GM18873 (cell line): ENCODE data around the gene FLT1.

Experiments
- ATAC-seq: cut with Tn5 transposase; IDR thresholded peaks from one replicate; pipeline ENCODE4 v1.9.1; 2021; ENCODE audit warnings: mild to moderate bottlenecking, moderate library complexity, moderate number of reproducible peaks; ENCODE audit not compliant: unreplicated experiment, low FRiP score

FLT1 gene

GRCh38 chr13:28494778-28495537, at the start of gene FLT1:
FLT1 (minus strand) TSS chr13:28495128; CDS start chr13:28494843, 285 bp downstream.
- ATAC-seq = no peak

DNA sequence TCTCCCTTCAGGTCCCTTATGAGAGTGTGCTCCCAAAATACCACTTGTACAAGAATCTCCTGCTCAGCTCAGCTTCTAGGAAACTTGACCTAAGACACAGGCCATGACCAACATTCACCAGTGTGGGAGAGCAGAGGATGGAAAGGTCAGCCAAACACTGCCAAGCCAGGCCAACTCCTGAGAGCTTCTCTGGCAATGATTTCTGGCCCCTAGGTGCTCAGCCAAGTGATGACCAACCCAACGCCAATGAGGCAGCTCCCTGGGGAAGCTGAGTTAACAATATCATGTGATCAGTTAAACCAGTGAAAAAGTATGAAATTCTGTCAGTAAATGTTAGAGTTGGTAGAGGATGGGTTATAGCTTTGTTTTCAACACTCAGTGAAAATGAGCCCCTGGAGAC, 49.1 kb upstream of the FLT1 start:
- ATAC-seq = no peak

DNA sequence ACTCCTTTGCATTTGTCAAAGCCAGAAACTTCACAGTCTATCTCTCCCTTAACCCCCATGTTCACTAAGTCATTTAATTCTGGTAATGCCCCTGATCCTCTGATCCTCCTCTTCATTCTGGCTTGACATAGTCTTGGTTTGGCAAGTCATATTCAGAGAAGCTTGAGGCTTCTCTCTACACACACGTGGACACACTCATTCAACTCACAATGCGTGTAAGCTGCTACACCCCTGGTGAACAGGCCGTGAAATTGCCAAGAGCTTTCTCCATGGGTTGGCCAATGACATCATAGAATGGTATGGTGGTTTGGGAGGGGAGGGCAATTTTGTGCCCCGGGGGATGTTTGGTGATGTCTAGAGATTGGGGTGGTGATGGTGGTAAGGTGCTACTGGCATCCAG, 47.9 kb upstream of the FLT1 start:
- no peak for ATAC-seq

DNA sequence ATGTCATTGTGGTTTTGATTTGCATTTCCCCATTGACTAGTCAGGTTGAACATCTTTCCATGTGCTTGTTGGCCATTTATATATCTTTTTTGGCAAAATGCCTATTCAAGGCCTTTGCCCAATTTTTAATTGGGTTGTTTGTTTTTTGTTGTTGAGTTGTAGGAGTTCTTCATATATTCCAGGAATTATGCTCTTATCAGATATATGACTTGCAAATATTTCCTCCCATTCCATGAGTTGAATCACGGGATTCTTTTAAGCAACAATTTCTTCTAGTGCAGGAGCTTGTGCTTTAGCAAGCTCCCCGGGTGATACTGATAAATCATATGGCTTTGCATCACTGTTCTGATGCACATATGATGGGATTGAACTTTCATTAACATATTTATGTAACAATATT, 47.0 kb upstream of the FLT1 start:
- ATAC-seq = no peak

DNA sequence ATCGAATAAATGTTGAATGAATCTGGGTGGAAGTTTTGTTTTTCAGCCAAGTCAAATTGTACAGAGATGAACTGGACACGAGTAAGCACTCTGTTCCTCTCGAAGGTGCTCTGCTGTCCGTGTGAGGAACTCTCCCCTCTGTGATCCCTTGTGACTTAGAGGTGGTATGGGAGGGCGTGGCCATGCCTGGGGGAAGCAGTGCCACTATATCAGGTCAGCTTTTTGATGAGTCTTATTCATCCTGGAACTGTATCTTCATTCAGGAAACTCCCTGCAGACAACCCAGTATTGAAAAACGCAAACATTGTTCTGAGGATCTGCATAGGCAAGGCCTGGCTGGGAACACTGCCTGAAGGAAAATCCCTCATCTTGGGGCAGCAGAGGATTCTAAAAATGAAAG, 45.7 kb upstream of the FLT1 start:
- no peak for ATAC-seq

DNA sequence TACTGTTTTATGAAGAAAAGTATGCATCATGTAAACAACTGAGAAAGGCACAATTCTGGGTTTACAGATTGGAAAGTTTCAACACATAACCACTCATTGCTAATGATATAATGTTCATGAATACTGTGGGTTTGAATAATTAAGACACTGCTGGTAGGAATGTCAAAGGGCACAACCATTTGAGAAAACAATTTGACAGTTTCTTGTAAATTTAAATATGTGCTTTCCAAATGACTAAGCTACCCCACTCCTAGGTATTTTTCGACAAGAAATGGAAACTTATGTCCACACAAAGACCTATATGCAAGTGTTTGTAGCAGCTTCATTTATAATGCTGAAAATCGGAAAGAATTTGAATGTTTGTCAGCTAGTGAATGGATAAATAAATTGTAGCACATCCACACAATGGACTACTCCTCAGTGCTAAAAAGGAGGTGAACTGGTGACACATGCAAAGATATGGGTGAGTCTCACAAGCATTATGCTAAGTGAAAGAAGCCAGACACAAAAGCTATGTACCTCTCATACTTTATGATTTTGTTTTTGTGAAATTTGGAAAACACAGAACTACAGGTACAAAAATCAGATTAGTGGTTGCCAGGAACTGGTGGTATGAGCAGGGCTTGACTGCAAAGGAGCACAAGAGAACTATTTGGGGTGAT, 44.8 kb upstream of the FLT1 start:
- no peak for ATAC-seq

DNA sequence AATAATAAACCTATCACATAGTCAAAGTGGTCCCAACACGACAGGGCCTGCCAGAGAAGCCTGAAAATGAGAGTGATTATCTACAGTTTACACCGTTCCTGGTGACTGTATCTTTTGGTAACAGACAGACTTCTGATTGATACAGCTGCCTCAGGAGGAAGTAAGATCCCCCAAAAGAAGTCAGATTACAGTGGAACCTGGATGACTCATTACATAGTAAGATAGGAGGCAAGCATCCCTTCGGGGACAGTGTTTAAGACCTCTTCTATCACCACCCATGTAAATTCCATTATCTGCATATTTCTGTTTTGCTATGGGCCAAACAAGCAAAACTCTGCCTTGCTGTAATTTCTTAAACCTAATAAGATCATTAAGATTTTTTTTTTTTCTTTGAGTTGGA, 44.0 kb upstream of the FLT1 start:
- ATAC-seq = no peak

GRCh38 chr13:28537171-28537570, 42.2 kb upstream of the FLT1 start:
- ATAC-seq = no peak

DNA sequence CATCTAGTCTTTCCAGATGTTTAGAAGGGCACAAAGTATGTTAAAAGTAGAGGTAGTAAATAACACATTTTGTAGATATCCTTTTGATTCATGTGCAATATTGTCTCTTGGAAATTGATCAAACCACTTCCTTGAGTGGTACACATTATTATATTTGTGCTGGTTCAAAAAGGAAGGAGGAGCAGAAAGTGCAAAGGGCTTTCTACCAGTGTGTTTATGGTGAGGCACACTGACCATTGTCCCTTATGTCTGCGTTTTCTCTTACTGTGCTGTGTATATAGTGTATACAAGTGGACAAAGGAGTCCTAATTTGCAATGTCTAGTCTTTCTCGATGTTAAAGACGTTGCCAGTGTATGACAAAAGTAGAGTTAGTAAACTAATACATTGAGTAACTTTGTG, 41.4 kb upstream of the FLT1 start:
- ATAC-seq = no peak

- no peak for ATAC-seq
Observed at GRCh38 chr13:28535734-28536133, 40.8 kb upstream of the FLT1 start.

DNA sequence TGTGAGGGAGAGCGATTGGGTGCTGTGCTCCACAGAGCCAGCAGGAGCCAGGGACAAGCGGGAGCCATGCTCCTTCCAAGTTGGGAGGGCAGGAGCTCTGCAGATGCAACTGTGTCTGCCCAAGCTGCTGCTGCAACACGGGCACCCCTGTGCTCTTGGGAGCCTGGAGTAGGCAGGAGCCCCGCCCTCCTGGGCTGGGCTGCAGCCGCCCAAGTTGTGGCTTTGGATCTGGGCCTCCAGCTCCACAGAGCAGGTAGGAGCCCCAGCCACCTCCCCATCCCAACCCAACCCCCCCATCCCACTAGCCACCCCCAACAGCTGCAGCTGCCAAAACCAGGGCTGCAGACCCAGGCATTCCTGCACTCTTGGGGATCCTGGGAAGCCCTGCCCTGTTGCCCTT, 39.9 kb upstream of the FLT1 start:
- no peak for ATAC-seq

DNA sequence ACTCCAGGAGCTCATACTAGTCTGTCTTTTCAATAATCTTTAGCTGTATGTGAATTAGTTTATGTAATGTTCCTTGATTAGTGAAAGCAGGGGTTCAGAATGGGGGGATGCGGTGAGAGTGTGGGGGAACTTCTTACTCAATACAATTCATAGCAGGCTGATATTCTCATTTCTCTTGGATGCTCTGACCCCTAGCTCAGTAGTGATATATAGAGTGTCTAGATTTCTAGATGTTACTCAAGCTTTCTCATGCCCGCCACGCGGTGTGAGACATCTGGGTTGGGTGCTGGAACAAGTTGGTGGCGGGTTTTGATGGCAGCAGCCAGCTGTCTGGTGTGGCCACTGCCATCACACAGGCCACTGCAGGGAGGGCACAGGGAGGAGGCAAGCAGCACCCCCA, 39.3 kb upstream of the FLT1 start:
- ATAC-seq = no peak

- no peak for ATAC-seq
Observed at GRCh38 chr13:28533441-28534166, 38.7 kb upstream of the FLT1 start.

GRCh38 chr13:28533125-28533436, 38.2 kb upstream of the FLT1 start:
- no peak for ATAC-seq

DNA sequence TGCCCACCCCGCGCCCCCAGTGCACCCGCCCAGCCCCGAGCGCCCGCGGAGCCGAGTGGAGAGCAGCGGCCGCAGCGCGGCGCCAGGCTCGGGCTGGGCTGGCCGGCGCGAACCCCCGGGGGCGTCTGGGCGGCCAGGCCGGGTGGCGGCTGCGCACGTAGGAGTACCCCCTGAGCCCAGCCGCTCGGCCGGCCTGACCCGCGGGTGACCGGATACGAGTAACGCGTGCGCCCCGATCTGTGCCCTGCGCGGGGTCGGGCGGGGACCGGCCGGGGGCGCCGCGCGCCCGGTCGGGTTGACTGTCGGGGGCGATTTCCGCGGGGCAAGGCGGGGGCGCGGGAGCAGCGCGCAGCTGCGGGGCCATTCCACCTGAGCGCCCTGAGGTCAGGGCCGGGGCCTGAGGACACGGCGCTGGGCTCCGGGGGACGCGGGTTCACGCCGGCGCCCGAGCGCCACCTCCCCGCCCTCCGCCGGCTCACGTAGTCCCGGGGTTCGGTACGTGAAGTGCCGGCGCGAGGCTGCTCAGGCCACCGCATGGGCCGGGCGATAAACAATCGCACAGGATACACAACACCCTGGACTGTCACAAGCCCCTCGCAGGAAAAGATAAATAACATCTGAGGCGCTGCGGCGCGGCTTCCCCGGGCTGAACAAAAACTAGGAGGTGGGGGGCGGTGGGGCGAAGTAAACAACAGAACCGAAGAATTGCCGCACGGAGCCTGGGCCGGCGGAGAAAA, 37.6 kb upstream of the FLT1 start:
- no peak for ATAC-seq

GRCh38 chr13:28531845-28532387, 37.0 kb upstream of the FLT1 start:
- no peak for ATAC-seq

GRCh38 chr13:28531077-28531844, 36.3 kb upstream of the FLT1 start:
- no peak for ATAC-seq

- ATAC-seq = no peak
Observed at GRCh38 chr13:28530729-28531076, 35.8 kb upstream of the FLT1 start.

GRCh38 chr13:28529836-28530235, 34.9 kb upstream of the FLT1 start:
- no peak for ATAC-seq

GRCh38 chr13:28528848-28529247, 33.9 kb upstream of the FLT1 start:
- ATAC-seq = no peak
